SK-N-SH treated with all-trans-retinoic acid at 6 μM for 48 hours (cell line): ENCODE results near the gene FARS2.

ENCODE experiments used
- CSDC2 ChIP-seq: fragments of 250-450 bp; sonication (Bioruptor Pico); IDR thresholded peaks from 2 replicates; pipeline ENCODE4 v1.5.0; 2020; ENCODE audit warnings: mild to moderate bottlenecking, moderate library complexity
- RARB ChIP-seq: fragments of 250-450 bp; sonication (Bioruptor Pico); IDR thresholded peaks from 2 replicates; pipeline ENCODE4 v1.8.0; 2021; ENCODE audit warnings: mild to moderate bottlenecking, moderate library complexity
- SNAI2 ChIP-seq: fragments of 250-450 bp; sonication (Bioruptor Pico); IDR thresholded peaks from 2 replicates; pipeline ENCODE4 v1.5.0; 2020; ENCODE audit warnings: mild to moderate bottlenecking, moderate library complexity
- ZFP3 ChIP-seq: fragments of 250-450 bp; sonication (Bioruptor Pico); IDR thresholded peaks from 2 replicates; pipeline ENCODE4 v1.5.0; 2020; ENCODE audit warnings: mild to moderate bottlenecking, moderate library complexity
- ZNF8 ChIP-seq: fragments of 450-650 bp; formaldehyde crosslinking; IDR thresholded peaks from 2 replicates; pipeline ENCODE4 v1.5.0; 2020; ENCODE audit warnings: mild to moderate bottlenecking, moderate library complexity
- TF ChIP-seq, protein P1 (sequence below): fragments of 250-450 bp; sonication (Bioruptor Pico); IDR thresholded peaks from 2 replicates; pipeline ENCODE4 v1.8.0; 2021; ENCODE audit warnings: low read depth, mild to moderate bottlenecking, moderate library complexity, borderline replicate concordance

DNA sequence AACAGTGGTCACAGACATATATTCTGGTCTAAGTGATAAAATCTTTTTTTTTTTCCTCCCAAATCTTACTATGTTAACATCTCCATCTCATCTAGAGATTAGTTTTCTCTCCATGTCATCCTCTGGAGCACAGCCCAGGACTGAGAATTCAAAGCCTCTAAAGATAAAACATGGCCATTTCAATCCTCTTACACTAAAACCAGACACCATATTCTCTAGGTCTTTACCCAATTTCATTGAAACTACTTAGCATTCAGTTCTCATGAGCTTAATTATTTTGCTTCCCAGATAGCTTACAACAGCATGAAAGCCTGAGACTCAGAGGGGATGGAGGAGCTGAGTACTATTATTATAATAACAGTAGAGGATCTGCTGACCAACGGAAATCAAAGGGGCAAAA lies 92.7 kb downstream of the FARS2 start:
- TF ChIP-seq CSDC2 (CRISPR knock-in tag): no peak
- no peak for TF ChIP-seq SNAI2 (CRISPR knock-in tag)
- TF ChIP-seq RARB (CRISPR knock-in tag): no peak
- TF ChIP-seq ZFP3 (CRISPR knock-in tag): no peak
- TF ChIP-seq, protein P1, sequence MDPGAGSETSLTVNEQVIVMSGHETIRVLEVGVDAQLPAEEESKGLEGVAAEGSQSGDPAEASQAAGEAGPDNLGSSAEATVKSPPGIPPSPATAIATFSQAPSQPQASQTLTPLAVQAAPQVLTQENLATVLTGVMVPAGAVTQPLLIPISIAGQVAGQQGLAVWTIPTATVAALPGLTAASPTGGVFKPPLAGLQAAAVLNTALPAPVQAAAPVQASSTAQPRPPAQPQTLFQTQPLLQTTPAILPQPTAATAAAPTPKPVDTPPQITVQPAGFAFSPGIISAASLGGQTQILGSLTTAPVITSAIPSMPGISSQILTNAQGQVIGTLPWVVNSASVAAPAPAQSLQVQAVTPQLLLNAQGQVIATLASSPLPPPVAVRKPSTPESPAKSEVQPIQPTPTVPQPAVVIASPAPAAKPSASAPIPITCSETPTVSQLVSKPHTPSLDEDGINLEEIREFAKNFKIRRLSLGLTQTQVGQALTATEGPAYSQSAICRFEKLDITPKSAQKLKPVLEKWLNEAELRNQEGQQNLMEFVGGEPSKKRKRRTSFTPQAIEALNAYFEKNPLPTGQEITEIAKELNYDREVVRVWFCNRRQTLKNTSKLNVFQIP (CRISPR knock-in tag): no peak
- TF ChIP-seq ZNF8: no peak
